Fibroblast of lung (primary cell): ENCODE results near the gene C3AR1. TPM values are rescaled to one million over a fixed set of nuclear protein-coding genes. Genes with fewer than 3 reads are reported as not detected.
A peak's percentile ranks its signal among the peaks of the same experiment; 100 is the strongest.
"Not testable (repeated sequence)": the region's sequence is repeated elsewhere in the genome, so short reads cannot be mapped to it uniquely, and the experiment has no call there.

ENCODE experiments used
- DNase-seq, 2 donors: peaks; one replicate each; pipeline versions ENCODE4 v3.0.0 to v3.0.0-alpha.2; 2010; ENCODE audit warnings: low read depth in 2 of 2
- H2AFZ ChIP-seq: 2 replicates; pipeline ENCODE4 v1.5.1; 2012; ENCODE audit warnings: low read length, control low read depth, inconsistent platforms
- H3K27ac ChIP-seq: 2 replicates; pipeline ENCODE4 v1.5.1; 2011; ENCODE audit warnings: low read length, control low read depth; ENCODE audit not compliant: insufficient read depth
- H3K27me3 ChIP-seq: 2 replicates; pipeline ENCODE4 v1.5.1; 2011; ENCODE audit warnings: mild to moderate bottlenecking, low read length; ENCODE audit not compliant: control insufficient read depth, insufficient read depth
- H3K36me3 ChIP-seq: 2 replicates; pipeline ENCODE4 v1.5.1; 2011; ENCODE audit warnings: low read length; ENCODE audit not compliant: control insufficient read depth, insufficient read depth
- H3K4me1 ChIP-seq: 2 replicates; pipeline ENCODE4 v1.5.1; 2011; ENCODE audit warnings: low read length; ENCODE audit not compliant: control insufficient read depth, insufficient read depth; ENCODE audit errors: extremely low read depth
- H3K4me2 ChIP-seq: 2 replicates; pipeline ENCODE4 v1.5.1; 2011; ENCODE audit warnings: low read length, control low read depth; ENCODE audit not compliant: insufficient read depth; ENCODE audit errors: extremely low read depth
- H3K4me3 ChIP-seq, 4 experiments: fragments of 200-600 bp in 1 of 4; sonication (generic) in 1 of 4; replicated peaks in 1 of 4; 2 replicates each; pipeline ENCODE4 v1.5.1; 2011 to 2016; ENCODE audit warnings: low read length in 4 of 4, low read depth in 3 of 4, mild to moderate bottlenecking in 3 of 4, control low read depth in 2 of 4, inconsistent platforms in 1 of 4, mixed read lengths in 1 of 4; ENCODE audit not compliant: insufficient read depth in 1 of 4; ENCODE audit errors: control extremely low read depth in 1 of 4
- H3K79me2 ChIP-seq: 2 replicates; pipeline ENCODE4 v1.5.1; 2012; ENCODE audit warnings: mild to moderate bottlenecking, low read length, inconsistent platforms; ENCODE audit not compliant: control insufficient read depth, insufficient read depth
- H3K9ac ChIP-seq: 2 replicates; pipeline ENCODE4 v1.5.1; 2011; ENCODE audit warnings: mild to moderate bottlenecking, low read length, control low read depth; ENCODE audit not compliant: insufficient read depth
- H3K9me3 ChIP-seq: 2 replicates; pipeline ENCODE4 v1.5.1; 2012; ENCODE audit warnings: low read depth, low read length; ENCODE audit not compliant: control insufficient read depth, insufficient read depth
- H4K20me1 ChIP-seq: 2 replicates; pipeline ENCODE4 v1.5.1; 2011; ENCODE audit warnings: low read length; ENCODE audit not compliant: control insufficient read depth, insufficient read depth; ENCODE audit errors: extremely low read depth
- EZH2 ChIP-seq: IDR thresholded peaks from 2 replicates; pipeline ENCODE4 v1.5.1; 2012; ENCODE audit warnings: low read length, control low read depth, mild to moderate bottlenecking; ENCODE audit errors: missing control alignments
- polyA plus RNA-seq, 2 donors: library from polyadenylated mRNA; depleted of rRNA in 1 of 2; stranded (reverse) in 1 of 2; unstranded in 1 of 2; fragments of >200 nt; gene quantifications; 2 replicates each; pipeline ENCODE4 v1.2.1, GENCODE V29; 2011 to 2012; ENCODE audit warnings: missing spikeins in 1 of 2
- total RNA-seq: library from RNA; depleted of rRNA; stranded (reverse); fragments of >200 nt; gene quantifications from 2 replicates; pipeline ENCODE4 v1.2.1, GENCODE V29; 2014
- TF ChIP-seq, protein P1 (sequence below), 2 donors: IDR thresholded peaks in 1 of 2; conservative IDR thresholded peaks in 1 of 2; 1 replicate in 1 of 2; 2 replicates in 1 of 2; pipeline ENCODE4 v1.5.1; 2011 to 2012; ENCODE audit warnings: low read length in 2 of 2, control low read depth in 1 of 2, inconsistent platforms in 1 of 2, low read depth in 1 of 2, mild to moderate bottlenecking in 1 of 2

Gene C3AR1
- total and polyA plus RNA-seq, 2 donors (not counting 1 experiment from before 2014, with no cell fraction given): 0.17 to 0.37 TPM

GRCh38 chr12:8026291-8026900 is 39.8 kb downstream of the C3AR1 start:
- H2AFZ ChIP-seq: peak overlapping the region; percentile 85
- peak overlapping the region; percentile 72 to 88 (median 80) for H3K4me3 ChIP-seq
- H3K36me3 ChIP-seq: no peaks in the 10 kb centered on the region
- H3K9me3 ChIP-seq: no peaks in the 10 kb centered on the region
- no peaks in the 10 kb centered on the region for H4K20me1 ChIP-seq
- H3K4me2 ChIP-seq: peak overlapping the region; percentile 91
- no peaks in the 10 kb centered on the region for H3K79me2 ChIP-seq
- TF ChIP-seq, protein P1, sequence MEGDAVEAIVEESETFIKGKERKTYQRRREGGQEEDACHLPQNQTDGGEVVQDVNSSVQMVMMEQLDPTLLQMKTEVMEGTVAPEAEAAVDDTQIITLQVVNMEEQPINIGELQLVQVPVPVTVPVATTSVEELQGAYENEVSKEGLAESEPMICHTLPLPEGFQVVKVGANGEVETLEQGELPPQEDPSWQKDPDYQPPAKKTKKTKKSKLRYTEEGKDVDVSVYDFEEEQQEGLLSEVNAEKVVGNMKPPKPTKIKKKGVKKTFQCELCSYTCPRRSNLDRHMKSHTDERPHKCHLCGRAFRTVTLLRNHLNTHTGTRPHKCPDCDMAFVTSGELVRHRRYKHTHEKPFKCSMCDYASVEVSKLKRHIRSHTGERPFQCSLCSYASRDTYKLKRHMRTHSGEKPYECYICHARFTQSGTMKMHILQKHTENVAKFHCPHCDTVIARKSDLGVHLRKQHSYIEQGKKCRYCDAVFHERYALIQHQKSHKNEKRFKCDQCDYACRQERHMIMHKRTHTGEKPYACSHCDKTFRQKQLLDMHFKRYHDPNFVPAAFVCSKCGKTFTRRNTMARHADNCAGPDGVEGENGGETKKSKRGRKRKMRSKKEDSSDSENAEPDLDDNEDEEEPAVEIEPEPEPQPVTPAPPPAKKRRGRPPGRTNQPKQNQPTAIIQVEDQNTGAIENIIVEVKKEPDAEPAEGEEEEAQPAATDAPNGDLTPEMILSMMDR (conservative IDR thresholded peaks at IDR 0.05 in 1 of 2, IDR thresholded peaks at IDR 0.05 in 1 of 2; ENCODE audit: low read depth in 1 of 2, low read length in 2 of 2): no peak
- no peak for TF ChIP-seq EZH2
- H3K27me3 ChIP-seq: no peaks in the 10 kb centered on the region
- DNase-seq: peak; percentile 99
- H3K4me1 ChIP-seq: no peaks in the 10 kb centered on the region
- H3K27ac ChIP-seq: peak overlapping the region; percentile 100
- peak overlapping the region; percentile 92 for H3K9ac ChIP-seq

DNA sequence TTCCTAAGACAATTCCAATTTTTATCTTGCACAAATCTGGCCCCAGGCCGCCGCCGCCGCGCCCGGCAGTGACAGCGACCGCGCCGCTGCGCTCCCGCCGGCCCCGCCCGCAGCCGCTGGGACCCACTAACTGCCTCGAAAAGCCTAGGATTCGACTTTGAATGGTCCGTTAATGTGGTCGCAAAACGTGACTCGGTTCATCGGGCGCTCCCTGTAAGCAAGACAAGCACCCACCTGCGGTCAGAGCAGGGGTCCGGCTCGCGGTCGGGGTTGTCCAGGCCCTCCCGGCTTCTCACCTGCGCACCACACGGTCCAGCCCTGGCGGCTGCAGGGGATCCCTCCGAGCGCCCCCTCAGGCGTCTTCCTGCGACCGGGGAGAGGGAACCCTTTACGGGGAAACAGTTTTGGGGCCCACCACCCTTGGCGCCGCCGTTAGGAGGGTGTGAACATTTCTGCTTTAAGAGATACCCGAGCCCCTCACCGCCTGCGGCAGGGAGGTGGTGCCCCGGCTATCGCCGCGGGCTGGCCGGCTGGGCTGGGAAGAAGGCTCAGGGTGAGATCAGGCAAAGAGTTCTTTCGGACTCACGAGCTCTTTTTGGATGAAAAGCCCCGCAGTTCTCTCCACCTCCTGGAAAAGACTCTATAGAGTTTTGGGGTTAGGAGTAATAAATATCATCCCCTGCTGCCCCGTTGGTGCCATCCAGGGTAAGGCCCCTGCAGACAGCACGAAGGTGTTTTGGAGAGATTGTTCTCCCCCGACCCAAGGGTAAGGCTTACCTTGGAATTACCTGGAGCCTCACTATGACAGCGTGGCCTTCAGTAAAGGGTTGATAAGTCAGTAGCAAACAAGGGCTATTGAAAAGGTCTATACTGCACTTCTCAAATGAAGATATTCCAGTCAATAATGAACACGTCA is 47.2 kb downstream of the C3AR1 start:
- Histone ChIP-seq H3K4me3 (peak overlapping the region in 2 of 4 experiments; percentile 32 to 49), H2AFZ (no peak overlapping the region), H3K4me1 (no peaks in the 10 kb centered on the region), H3K9me3 (no peaks in the 10 kb centered on the region), H3K36me3 (no peaks in the 10 kb centered on the region), H3K9ac (no peak overlapping the region), H3K27ac (no peak overlapping the region), H3K79me2 (no peaks in the 10 kb centered on the region), H4K20me1 (no peaks in the 10 kb centered on the region), H3K4me2 (peak overlapping the region; percentile 52), H3K27me3 (peaks cover 11% of the 10 kb centered on the region)
- peak in 1 of 2 donors; percentile 16 for DNase-seq
- TF ChIP-seq, protein P1 (conservative IDR thresholded peaks at IDR 0.05 in 1 of 2, IDR thresholded peaks at IDR 0.05 in 1 of 2; ENCODE audit: low read depth in 1 of 2, low read length in 2 of 2): no peak
- peak; percentile 88 for TF ChIP-seq EZH2

DNA sequence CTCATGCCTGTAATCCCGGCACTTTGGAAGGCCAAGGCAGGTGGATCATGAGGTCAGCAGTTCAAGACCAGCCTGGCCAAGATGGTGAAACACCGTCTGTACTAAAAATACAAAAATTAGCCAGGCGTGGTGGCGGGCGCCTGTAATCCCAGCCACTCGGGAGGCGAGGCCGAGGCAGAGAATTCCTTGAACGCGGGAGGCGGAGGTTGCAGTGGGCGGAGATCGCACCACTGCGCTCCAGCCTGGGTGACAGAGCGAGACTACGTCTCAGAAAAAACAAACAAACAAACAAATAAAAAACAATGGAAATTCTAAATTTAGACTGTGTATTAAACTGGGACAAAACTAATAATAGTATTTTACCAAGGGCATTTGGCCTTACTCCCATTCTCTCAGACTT is 47.9 kb downstream of the C3AR1 start:
- not testable (repeated sequence) for H3K79me2 ChIP-seq, H3K4me1 ChIP-seq, H3K36me3 ChIP-seq, H4K20me1 ChIP-seq, H3K27ac ChIP-seq, H3K9ac ChIP-seq, DNase-seq, H2AFZ ChIP-seq, H3K4me2 ChIP-seq, H3K9me3 ChIP-seq
- H3K27me3 ChIP-seq: peaks cover 11% of the 10 kb centered on the region
- peak overlapping the region in 1 of 4 experiments; percentile 49 for H3K4me3 ChIP-seq
